ENCODE results near the gene NPAS3. TPM values are rescaled to one million over a fixed set of nuclear protein-coding genes. Genes with fewer than 3 reads are reported as not detected.

Gene NPAS3
- total RNA-seq, 1 experiment from 2014 or later = 15.6 TPM

DNA sequence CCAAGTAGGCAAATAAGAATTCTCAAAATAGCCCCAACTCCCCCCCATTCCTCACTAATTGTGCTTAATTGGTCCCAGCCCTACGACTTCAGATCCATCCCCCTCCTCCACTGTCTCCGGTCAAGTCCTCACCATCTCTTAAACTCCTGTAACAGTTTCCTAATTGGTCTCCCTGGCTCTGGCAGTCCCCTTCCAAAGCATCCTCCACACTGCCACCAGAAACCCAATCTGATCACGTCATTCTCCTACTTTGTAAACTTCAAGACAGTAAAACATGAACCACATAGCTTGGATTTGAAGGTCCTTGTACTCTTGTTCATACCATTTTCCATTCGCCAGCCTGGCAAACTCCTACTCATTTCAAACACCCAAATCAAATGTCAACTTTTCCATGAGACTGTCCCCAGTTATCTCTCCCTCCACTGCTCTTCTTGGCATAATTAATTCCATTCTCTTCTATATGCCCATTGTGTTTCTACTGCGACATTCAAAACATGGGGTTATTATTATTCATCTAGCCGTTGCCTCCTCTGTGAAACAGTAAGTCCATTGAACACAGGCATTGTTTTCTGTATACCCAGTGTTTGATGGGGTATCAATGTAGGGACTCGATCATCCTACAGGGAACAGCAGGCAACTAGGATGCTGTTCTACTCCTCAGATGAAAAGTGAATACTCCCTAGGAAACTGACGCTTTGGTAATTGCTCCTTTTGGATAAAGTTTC, 907.6 kb downstream of the NPAS3 start:
- ChIA-PET CTCF (no interaction called here), POLR2A (ENCODE audit: low non-redundant PET) (no interaction called here)
- Histone ChIP-seq H3K27ac (ENCODE audit: low read depth, low read length, poor library complexity, severe bottlenecking) (no peak overlapping the region), H3K4me1 (ENCODE audit: insufficient read depth, low read length, poor library complexity, severe bottlenecking) (no peaks in the 10 kb centered on the region), H3K36me3 (ENCODE audit: insufficient read depth, low read length, poor library complexity, severe bottlenecking) (no peaks in the 10 kb centered on the region), H3K4me3 (ENCODE audit: low read depth, low read length, poor library complexity, severe bottlenecking) (no peak overlapping the region), H3K9me3 (ENCODE audit: low read depth, low read length, poor library complexity, severe bottlenecking) (no peaks in the 10 kb centered on the region), H3K27me3 (replicated peaks; ENCODE audit: insufficient read depth, low read depth, low read length, poor library complexity) (no peaks in the 10 kb centered on the region)
- DNase-seq (ENCODE audit: low spot score) = no peak
- TF ChIP-seq, protein P1, sequence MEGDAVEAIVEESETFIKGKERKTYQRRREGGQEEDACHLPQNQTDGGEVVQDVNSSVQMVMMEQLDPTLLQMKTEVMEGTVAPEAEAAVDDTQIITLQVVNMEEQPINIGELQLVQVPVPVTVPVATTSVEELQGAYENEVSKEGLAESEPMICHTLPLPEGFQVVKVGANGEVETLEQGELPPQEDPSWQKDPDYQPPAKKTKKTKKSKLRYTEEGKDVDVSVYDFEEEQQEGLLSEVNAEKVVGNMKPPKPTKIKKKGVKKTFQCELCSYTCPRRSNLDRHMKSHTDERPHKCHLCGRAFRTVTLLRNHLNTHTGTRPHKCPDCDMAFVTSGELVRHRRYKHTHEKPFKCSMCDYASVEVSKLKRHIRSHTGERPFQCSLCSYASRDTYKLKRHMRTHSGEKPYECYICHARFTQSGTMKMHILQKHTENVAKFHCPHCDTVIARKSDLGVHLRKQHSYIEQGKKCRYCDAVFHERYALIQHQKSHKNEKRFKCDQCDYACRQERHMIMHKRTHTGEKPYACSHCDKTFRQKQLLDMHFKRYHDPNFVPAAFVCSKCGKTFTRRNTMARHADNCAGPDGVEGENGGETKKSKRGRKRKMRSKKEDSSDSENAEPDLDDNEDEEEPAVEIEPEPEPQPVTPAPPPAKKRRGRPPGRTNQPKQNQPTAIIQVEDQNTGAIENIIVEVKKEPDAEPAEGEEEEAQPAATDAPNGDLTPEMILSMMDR (conservative IDR thresholded peaks at IDR 0.05; ENCODE audit: low read depth, low read length) = no peak
- no peak for TF ChIP-seq EZH2 (IDR thresholded peaks at IDR 0.05; ENCODE audit: borderline replicate concordance, low read depth, low read length, poor library complexity, severe bottlenecking)
- intact Hi-C loops (cut with micrococcal nuclease; ENCODE audit: unreplicated experiment) = no loop called here
- no TSS peak for BruUV-seq (replicated peaks)

DNA sequence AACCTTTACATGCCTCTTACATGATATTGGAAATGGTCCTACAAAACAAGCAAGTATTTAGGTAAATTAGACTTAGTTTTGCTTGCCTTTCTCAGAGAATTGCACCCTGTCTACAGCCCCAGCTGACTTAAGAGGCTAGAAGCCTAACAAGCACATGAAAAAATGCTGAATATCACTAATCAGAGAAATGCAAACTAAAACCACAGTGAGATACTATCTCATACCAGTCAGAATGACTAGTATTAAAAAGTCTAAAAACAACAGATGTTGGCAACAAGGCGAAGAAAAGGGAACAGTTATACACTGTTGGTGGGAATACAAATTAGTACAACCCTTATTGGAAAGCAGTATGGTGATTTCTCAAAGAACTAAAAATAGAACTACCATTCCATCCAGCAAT, 908.4 kb downstream of the NPAS3 start:
- Histone ChIP-seq H3K27ac (ENCODE audit: low read depth, low read length, poor library complexity, severe bottlenecking) (no peak overlapping the region), H3K9me3 (ENCODE audit: low read depth, low read length, poor library complexity, severe bottlenecking) (no peaks in the 10 kb centered on the region), H3K27me3 (replicated peaks; ENCODE audit: insufficient read depth, low read depth, low read length, poor library complexity) (no peaks in the 10 kb centered on the region), H3K4me3 (ENCODE audit: low read depth, low read length, poor library complexity, severe bottlenecking) (no peak overlapping the region), H3K36me3 (ENCODE audit: insufficient read depth, low read length, poor library complexity, severe bottlenecking) (no peaks in the 10 kb centered on the region), H3K4me1 (ENCODE audit: insufficient read depth, low read length, poor library complexity, severe bottlenecking) (no peaks in the 10 kb centered on the region)
- ChIA-PET CTCF (no interaction called here), POLR2A (ENCODE audit: low non-redundant PET) (no interaction called here)
- no TSS peak for BruUV-seq (replicated peaks)
- no peak for DNase-seq (ENCODE audit: low spot score)
- intact Hi-C loops (cut with micrococcal nuclease; ENCODE audit: unreplicated experiment) = no loop called here
- TF ChIP-seq, protein P1 (conservative IDR thresholded peaks at IDR 0.05; ENCODE audit: low read depth, low read length) = no peak
- no peak for TF ChIP-seq EZH2 (IDR thresholded peaks at IDR 0.05; ENCODE audit: borderline replicate concordance, low read depth, low read length, poor library complexity, severe bottlenecking)

DNA sequence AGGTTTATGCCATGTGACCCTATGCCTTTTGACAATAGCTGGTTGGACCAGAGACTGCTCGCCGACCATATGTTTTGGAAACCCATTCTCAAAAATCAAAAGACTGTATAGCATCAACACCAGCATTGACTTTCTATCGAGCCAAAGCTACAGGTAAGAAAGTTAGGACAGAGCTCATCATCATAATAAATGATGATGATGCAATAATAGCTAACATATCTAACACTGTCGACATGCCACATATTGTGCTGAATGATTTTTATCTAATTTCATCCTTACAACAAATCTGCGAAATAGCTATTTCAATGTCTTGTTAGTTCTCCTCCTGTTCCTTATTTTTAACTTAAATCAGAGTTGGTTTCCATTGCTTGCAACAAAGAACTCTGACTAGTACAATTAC, 909.3 kb downstream of the NPAS3 start:
- no peaks in the 10 kb centered on the region for H3K9me3 ChIP-seq (ENCODE audit: low read depth, low read length, poor library complexity, severe bottlenecking)
- H3K36me3 ChIP-seq (ENCODE audit: insufficient read depth, low read length, poor library complexity, severe bottlenecking) = no peaks in the 10 kb centered on the region
- intact Hi-C loops (cut with micrococcal nuclease; ENCODE audit: unreplicated experiment) = loop anchor here (2.0 kb wide), 2 partner anchors 251 to 381 kb away; no protein-coding TSS in a partner anchor
- H3K4me3 ChIP-seq (ENCODE audit: low read depth, low read length, poor library complexity, severe bottlenecking) = no peak overlapping the region
- TF ChIP-seq, protein P1 (conservative IDR thresholded peaks at IDR 0.05; ENCODE audit: low read depth, low read length) = no peak
- no peak for TF ChIP-seq EZH2 (IDR thresholded peaks at IDR 0.05; ENCODE audit: borderline replicate concordance, low read depth, low read length, poor library complexity, severe bottlenecking)
- no peak overlapping the region for H3K27ac ChIP-seq (ENCODE audit: low read depth, low read length, poor library complexity, severe bottlenecking)
- ChIA-PET CTCF (interaction anchor here (0.6 to 1.2 kb wide), 2 partner anchors 251 to 384 kb away, joined by 4 to 5 read pairs; no protein-coding TSS in a partner anchor), POLR2A (ENCODE audit: low non-redundant PET) (interaction anchor here (0.6 kb wide), 1 partner anchor 99 kb away, joined by 3 read pairs; no protein-coding TSS in a partner anchor)
- no peaks in the 10 kb centered on the region for H3K4me1 ChIP-seq (ENCODE audit: insufficient read depth, low read length, poor library complexity, severe bottlenecking)
- no TSS peak for BruUV-seq (replicated peaks)
- H3K27me3 ChIP-seq (replicated peaks; ENCODE audit: insufficient read depth, low read depth, low read length, poor library complexity) = no peaks in the 10 kb centered on the region
- no peak for DNase-seq (ENCODE audit: low spot score)
